Adrenal gland (tissue), 5 donors: Measurements from ENCODE around the gene TMEM236.

Experiments used
- CTCF ChIP-seq, 6 experiments: fragments of 450-650 bp in 4 of 6; fragments of 200-600 bp in 2 of 6; sonication (generic) in 1 of 6; IDR thresholded peaks; 1 replicate in 5 of 6; 2 replicates in 1 of 6; pipeline versions ENCODE4 v1.5.1 to v1.8.0; 2016 to 2021; ENCODE audit warnings: antibody characterized with exemption in 6 of 6, mild to moderate bottlenecking in 2 of 6, moderate library complexity in 1 of 6
- POLR2A ChIP-seq, 2 donors: fragments of 450-650 bp; IDR thresholded peaks; one replicate each; pipeline ENCODE4 v1.6.1; 2017; ENCODE audit warnings: antibody characterized with exemption in 2 of 2, mild to moderate bottlenecking in 2 of 2, moderate library complexity in 1 of 2
- donor health status: DM: no; HTN: no; CAD: no.

- TF ChIP-seq CTCF (IDR thresholded peaks at IDR 0.05), result no peak
- TF ChIP-seq POLR2A (IDR thresholded peaks at IDR 0.05), result no peak
Observed at GRCh38 chr10:17740668-17741067, 11.3 kb upstream of the TMEM236 start.
